OCI-LY3 (cell line): ENCODE data around the gene NCKAP5.
A peak's percentile ranks its signal among the peaks of the same experiment; 100 is the strongest.

Experiments used
- H2AFZ ChIP-seq: fragments of 200-600, 300-600 bp; shearing (Covaris generic); 2 replicates; pipeline ENCODE4 v1.6.0; 2014; ENCODE audit warnings: antibody characterized with exemption, low read depth, low read length
- H3K27ac ChIP-seq: fragments of 200-600, 300-600 bp; sonication (generic); 2 replicates; pipeline ENCODE4 v1.5.1; 2014; ENCODE audit warnings: mild to moderate bottlenecking, low read length, moderate library complexity, mixed read lengths
- H3K27me3 ChIP-seq: fragments of 200-600, 300-600 bp; sonication (generic); 2 replicates; pipeline ENCODE4 v1.6.1; 2014; ENCODE audit warnings: low read depth, low read length, mixed read lengths
- H3K36me3 ChIP-seq: fragments of 200-600, 300-600 bp; sonication (generic); replicated peaks from 2 replicates; pipeline ENCODE3; 2014; ENCODE audit warnings: low read depth, low read length, mixed read lengths
- H3K4me1 ChIP-seq: fragments of 300-600, 200-600 bp; sonication (generic); 2 replicates; pipeline ENCODE4 v1.6.1; 2014; ENCODE audit warnings: low read length, mixed read lengths
- H3K4me2 ChIP-seq: fragments of 200-600, 300-600 bp; sonication (generic); 2 replicates; pipeline ENCODE4 v1.6.1; 2014; ENCODE audit warnings: low read length, mixed read lengths
- H3K4me3 ChIP-seq: fragments of 300-600, 200-600 bp; sonication (generic); 2 replicates; pipeline ENCODE4 v1.5.1; 2014; ENCODE audit warnings: antibody characterized with exemption, mild to moderate bottlenecking, low read length, moderate library complexity
- H3K79me2 ChIP-seq: fragments of 300-600, 200-600 bp; shearing (Covaris generic); 2 replicates; pipeline ENCODE4 v1.6.1; 2014; ENCODE audit warnings: mild to moderate bottlenecking, low read length, mixed read lengths
- H3K9ac ChIP-seq: fragments of 300-600, 200-600 bp; shearing (Covaris generic); 2 replicates; pipeline ENCODE4 v1.6.0; 2014; ENCODE audit warnings: mild to moderate bottlenecking, low read length, moderate library complexity
- H3K9me3 ChIP-seq: fragments of 200-600, 300-600 bp; shearing (Covaris generic); 2 replicates; pipeline ENCODE4 v1.6.1; 2014; ENCODE audit warnings: low read length, mixed read lengths; ENCODE audit not compliant: insufficient read depth
- H4K20me1 ChIP-seq: fragments of 200-600, 300-600 bp; sonication (generic); 2 replicates; pipeline ENCODE4 v1.6.1; 2016; ENCODE audit warnings: low read length, mixed read lengths; ENCODE audit not compliant: insufficient read depth
- CTCF ChIP-seq: fragments of 200-600, 300-600 bp; sonication (generic); IDR thresholded peaks from 2 replicates; pipeline ENCODE4 v1.5.1; 2014; ENCODE audit warnings: antibody characterized with exemption, low read length, low read depth
- EZH2phosphoT487 ChIP-seq: fragments of 200-600 bp; shearing (Covaris generic); IDR thresholded peaks from 2 replicates; pipeline ENCODE4 v1.6.1; 2018; ENCODE audit warnings: antibody characterized with exemption, mixed run types, low read depth

Gene NCKAP5

GRCh38 chr2:132757002-132757589, 811.2 kb downstream of the NCKAP5 start:
- Histone ChIP-seq H3K4me3 (no peak overlapping the region), H3K36me3 (no peaks in the 10 kb centered on the region), H3K27ac (no peak overlapping the region), H4K20me1 (no peaks in the 10 kb centered on the region), H2AFZ (no peak overlapping the region), H3K9me3 (no peaks in the 10 kb centered on the region), H3K79me2 (no peaks in the 10 kb centered on the region), H3K4me1 (peaks cover 58% of the 10 kb centered on the region), H3K4me2 (peak overlapping the region; percentile 25; the same call in 1 of the 2 replicates), H3K27me3 (no peaks in the 10 kb centered on the region), H3K9ac (no peak overlapping the region)
- no peak for TF ChIP-seq CTCF
- TF ChIP-seq EZH2phosphoT487, result no peak

- Histone ChIP-seq H3K27me3 (no peaks in the 10 kb centered on the region), H3K9ac (no peak overlapping the region), H3K79me2 (no peaks in the 10 kb centered on the region), H3K4me2 (no peak overlapping the region), H3K36me3 (no peaks in the 10 kb centered on the region), H3K27ac (no peak overlapping the region), H3K4me3 (no peak overlapping the region), H4K20me1 (no peaks in the 10 kb centered on the region), H3K9me3 (no peaks in the 10 kb centered on the region), H2AFZ (no peak overlapping the region), H3K4me1 (peaks cover 50% of the 10 kb centered on the region)
- no peak for TF ChIP-seq CTCF
- TF ChIP-seq EZH2phosphoT487, result no peak
Measured at GRCh38 chr2:132754867-132755472, 813.3 kb downstream of the NCKAP5 start.

GRCh38 chr2:132754392-132754791, 813.9 kb downstream of the NCKAP5 start:
- H4K20me1 ChIP-seq, result no peaks in the 10 kb centered on the region
- no peak overlapping the region for H2AFZ ChIP-seq
- no peaks in the 10 kb centered on the region for H3K27me3 ChIP-seq
- H3K4me3 ChIP-seq, result no peak overlapping the region
- H3K4me2 ChIP-seq, result no peak overlapping the region; the same call in 1 of the 2 replicates
- H3K9me3 ChIP-seq, result no peaks in the 10 kb centered on the region
- no peaks in the 10 kb centered on the region for H3K79me2 ChIP-seq
- H3K27ac ChIP-seq, result no peak overlapping the region
- no peaks in the 10 kb centered on the region for H3K36me3 ChIP-seq
- TF ChIP-seq CTCF (no peak), EZH2phosphoT487 (no peak)
- H3K9ac ChIP-seq, result no peak overlapping the region
- H3K4me1 ChIP-seq, result peaks cover 54% of the 10 kb centered on the region

- Histone ChIP-seq H3K4me3 (no peak overlapping the region), H2AFZ (no peak overlapping the region), H3K4me1 (peaks cover 48% of the 10 kb centered on the region), H3K27me3 (no peaks in the 10 kb centered on the region), H3K4me2 (no peak overlapping the region), H4K20me1 (no peaks in the 10 kb centered on the region), H3K36me3 (no peaks in the 10 kb centered on the region), H3K9me3 (no peaks in the 10 kb centered on the region), H3K79me2 (no peaks in the 10 kb centered on the region), H3K27ac (no peak overlapping the region), H3K9ac (no peak overlapping the region)
- TF ChIP-seq CTCF (no peak), EZH2phosphoT487 (no peak)
Measured at GRCh38 chr2:132752421-132753206, 815.6 kb downstream of the NCKAP5 start.
